SK-N-MC (cell line): ENCODE results near the gene HSPB6.

Experiments
- DNase-seq: peaks from one replicate; pipeline ENCODE4 v3.0.0-alpha.2; 2011; ENCODE audit warnings: low read depth, low spot score
- H3K27ac ChIP-seq: fragments of 200-600 bp; sonication (generic); 2 replicates; pipeline ENCODE4 v1.5.1; 2016; ENCODE audit warnings: mixed run types
- H3K36me3 ChIP-seq: fragments of 200-600 bp; sonication (generic); 2 replicates; pipeline ENCODE4 v1.6.1; 2017; ENCODE audit warnings: antibody characterized with exemption, low read length, mixed read lengths; ENCODE audit not compliant: insufficient read depth
- H3K4me3 ChIP-seq: fragments of 200-600 bp; sonication (generic); 2 replicates; pipeline ENCODE4 v1.5.1; 2016
- H3K9ac ChIP-seq: fragments of 200-600 bp; sonication (generic); 2 replicates; pipeline ENCODE4 v1.8.0; 2017; ENCODE audit warnings: mixed run types, mixed read lengths; ENCODE audit not compliant: insufficient read length
- H3K9me3 ChIP-seq: fragments of 200-600 bp; sonication (generic); 2 replicates; pipeline ENCODE4 v1.6.1; 2017; ENCODE audit warnings: low read depth, mild to moderate bottlenecking, antibody characterized with exemption, low read length, moderate library complexity, mixed read lengths
- EZH2 ChIP-seq: fragments of 200-600 bp; sonication (generic); IDR thresholded peaks from one replicate; pipeline ENCODE4 v1.6.1; 2017; ENCODE audit warnings: antibody characterized with exemption
- FOXP2 ChIP-seq: optimal IDR thresholded peaks from 2 replicates; pipeline ENCODE3; 2011; ENCODE audit warnings: mild to moderate bottlenecking, moderate library complexity; ENCODE audit not compliant: insufficient read depth; ENCODE audit errors: extremely low read length, control extremely low read depth
- POLR2AphosphoS5 ChIP-seq: IDR thresholded peaks from 2 replicates; pipeline ENCODE4 v1.6.1; 2012; ENCODE audit warnings: mild to moderate bottlenecking, low read depth, low read length, borderline replicate concordance

The HSPB6 gene

DNA sequence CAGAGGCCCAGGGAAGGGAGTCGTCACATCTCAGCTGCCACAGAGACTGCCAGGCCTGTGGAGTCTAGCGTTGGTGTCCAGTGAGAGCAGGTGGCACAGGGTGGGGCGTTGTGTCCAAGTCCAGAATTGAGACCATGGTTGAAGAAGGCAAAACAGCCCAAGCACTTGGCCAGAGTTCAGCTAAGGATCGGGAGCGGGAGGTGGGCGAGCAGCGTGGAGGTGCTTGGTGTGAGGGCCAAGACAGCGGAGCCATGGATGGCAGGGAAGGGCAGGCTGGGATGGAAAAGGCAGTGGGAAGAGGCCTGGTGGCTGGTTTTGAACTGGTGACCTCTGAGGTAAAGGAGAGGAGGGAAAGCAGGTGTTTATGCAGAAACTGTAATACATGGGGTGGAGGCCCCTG lies 22.6 kb downstream of the HSPB6 start:
- DNase-seq: no peak
- no peak for TF ChIP-seq EZH2
- no peak for TF ChIP-seq POLR2AphosphoS5
- no peak for TF ChIP-seq FOXP2
- no peak overlapping the region for H3K27ac ChIP-seq
- H3K9me3 ChIP-seq: no peaks in the 10 kb centered on the region
- peaks cover 57% of the 10 kb centered on the region; the same call in 1 of the 2 replicates for H3K36me3 ChIP-seq
- H3K9ac ChIP-seq: no peak overlapping the region
- H3K4me3 ChIP-seq: no peak overlapping the region

DNA sequence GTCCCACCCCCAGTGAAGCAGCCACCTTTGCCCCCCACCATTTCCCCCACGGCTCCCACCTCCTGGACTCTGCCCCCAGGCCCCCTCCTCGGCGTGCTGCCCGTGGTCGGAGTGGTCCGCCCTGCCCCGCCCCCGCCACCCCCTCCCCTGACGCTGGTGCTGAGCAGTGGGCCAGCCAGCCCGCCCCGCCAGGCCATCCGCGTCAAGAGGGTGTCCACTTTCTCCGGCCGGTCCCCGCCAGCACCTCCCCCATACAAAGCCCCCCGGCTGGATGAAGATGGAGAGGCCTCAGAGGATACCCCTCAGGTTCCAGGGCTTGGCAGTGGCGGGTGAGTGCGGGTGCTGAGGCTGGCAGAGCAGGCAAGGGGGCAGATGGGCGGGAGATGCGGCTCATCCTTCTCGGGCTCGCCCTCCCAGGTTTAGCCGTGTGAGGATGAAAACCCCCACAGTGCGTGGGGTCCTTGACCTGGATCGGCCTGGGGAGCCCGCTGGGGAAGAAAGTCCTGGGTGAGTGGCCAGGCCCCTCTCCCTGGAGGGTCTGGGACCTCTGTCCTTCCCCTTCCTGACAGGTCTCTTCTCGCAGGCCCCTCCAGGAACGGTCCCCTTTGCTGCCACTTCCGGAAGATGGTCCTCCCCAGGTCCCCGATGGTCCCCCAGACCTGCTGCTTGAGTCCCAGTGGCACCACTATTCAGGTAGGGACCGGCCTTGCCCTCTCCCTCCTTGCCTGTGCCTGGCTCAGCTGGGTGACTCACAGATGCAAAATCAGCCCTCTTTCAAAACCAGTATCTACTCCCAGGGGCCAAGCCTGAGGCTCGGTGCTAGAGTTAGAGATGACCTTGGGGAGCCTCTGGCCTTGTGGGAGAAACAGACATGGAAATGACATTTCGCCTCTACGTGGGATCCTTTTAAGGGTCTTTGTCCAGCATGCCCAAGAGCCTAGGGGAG lies 23.4 kb downstream of the HSPB6 start:
- Histone ChIP-seq H3K4me3 (no peak overlapping the region), H3K9ac (no peak overlapping the region), H3K9me3 (no peaks in the 10 kb centered on the region), H3K36me3 (peaks cover 60% of the 10 kb centered on the region; the same call in 1 of the 2 replicates), H3K27ac (no peak overlapping the region)
- no peak for DNase-seq
- TF ChIP-seq EZH2 (no peak), FOXP2 (no peak), POLR2AphosphoS5 (no peak)

DNA sequence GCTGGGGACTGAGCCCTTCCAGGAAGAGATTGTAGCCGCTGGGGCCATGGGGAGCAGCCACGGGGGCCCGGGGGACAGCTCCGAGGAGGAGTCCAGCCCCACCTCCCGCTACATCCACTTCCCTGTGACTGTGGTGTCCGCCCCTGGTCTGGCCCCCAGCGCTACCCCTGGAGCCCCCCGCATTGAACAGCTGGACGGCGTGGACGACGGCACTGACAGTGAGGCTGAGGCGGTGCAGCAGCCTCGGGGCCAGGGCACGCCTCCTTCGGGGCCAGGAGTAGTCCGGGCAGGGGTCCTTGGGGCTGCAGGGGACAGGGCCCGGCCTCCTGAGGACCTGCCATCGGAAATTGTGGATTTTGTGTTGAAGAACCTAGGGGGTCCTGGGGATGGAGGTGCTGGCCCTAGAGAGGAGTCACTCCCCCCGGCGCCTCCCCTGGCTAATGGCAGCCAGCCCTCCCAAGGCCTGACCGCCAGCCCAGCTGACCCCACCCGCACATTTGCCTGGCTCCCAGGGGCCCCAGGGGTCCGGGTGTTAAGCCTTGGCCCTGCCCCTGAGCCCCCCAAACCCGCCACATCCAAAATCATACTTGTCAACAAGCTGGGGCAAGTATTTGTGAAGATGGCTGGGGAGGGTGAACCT lies 24.2 kb downstream of the HSPB6 start:
- no peak for DNase-seq
- Histone ChIP-seq H3K9me3 (no peaks in the 10 kb centered on the region), H3K4me3 (no peak overlapping the region), H3K9ac (no peak overlapping the region), H3K27ac (no peak overlapping the region), H3K36me3 (peaks cover 55% of the 10 kb centered on the region; the same call in 1 of the 2 replicates)
- no peak for TF ChIP-seq EZH2

DNA sequence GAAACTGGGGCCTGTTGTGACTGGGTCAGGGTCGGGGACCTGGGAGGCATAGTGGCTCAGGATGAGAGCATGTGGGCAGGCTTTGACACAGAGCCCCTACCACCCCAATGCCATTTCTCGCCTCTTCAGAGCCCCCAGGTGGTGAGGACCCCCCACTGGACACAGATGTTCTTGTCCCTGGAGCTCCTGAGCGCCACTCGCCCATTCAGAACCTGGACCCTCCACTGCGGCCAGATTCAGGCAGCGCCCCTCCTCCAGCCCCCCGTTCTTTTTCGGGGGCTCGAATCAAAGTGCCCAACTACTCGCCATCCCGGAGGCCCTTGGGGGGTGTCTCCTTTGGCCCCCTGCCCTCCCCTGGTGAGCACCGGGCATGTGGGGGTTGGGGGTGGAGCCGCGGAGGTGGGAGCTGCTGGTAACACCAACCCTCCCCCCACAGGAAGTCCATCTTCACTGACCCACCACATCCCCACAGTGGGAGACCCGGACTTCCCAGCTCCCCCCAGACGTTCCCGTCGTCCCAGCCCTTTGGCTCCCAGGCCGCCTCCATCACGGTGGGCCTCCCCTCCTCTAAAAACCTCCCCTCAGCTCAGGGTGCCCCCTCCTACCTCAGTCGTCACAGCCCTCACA lies 24.9 kb downstream of the HSPB6 start:
- Histone ChIP-seq H3K9me3 (no peaks in the 10 kb centered on the region), H3K27ac (no peak overlapping the region), H3K36me3 (peaks cover 56% of the 10 kb centered on the region; the same call in 1 of the 2 replicates), H3K9ac (no peak overlapping the region), H3K4me3 (no peak overlapping the region)
- DNase-seq: no peak
- TF ChIP-seq POLR2AphosphoS5 (no peak), FOXP2 (no peak), EZH2 (no peak)

DNA sequence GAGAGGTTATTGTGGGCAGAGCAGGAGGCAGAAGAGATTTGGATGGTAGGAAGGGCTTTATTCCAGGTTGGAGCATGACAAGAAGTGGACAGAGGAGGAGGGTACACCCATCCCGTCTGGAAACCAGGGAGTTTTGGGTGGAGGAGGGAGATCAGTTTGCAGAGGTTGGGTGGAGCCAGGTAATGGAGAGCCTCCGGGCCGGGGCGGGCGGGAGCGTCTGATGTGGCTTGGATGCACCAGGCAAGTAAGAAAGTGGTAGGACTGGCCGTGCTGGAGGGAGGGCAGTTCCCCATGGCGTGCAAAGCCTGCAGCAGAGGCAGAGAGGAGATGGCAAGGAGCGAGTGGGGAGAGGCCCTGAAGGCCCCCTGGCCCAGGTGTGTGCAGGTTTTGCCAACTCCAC lies 25.5 kb downstream of the HSPB6 start:
- DNase-seq: no peak
- no peaks in the 10 kb centered on the region for H3K9me3 ChIP-seq
- H3K4me3 ChIP-seq: no peak overlapping the region
- H3K9ac ChIP-seq: no peak overlapping the region
- TF ChIP-seq POLR2AphosphoS5 (no peak), EZH2 (no peak), FOXP2 (no peak)
- no peak overlapping the region for H3K27ac ChIP-seq
- H3K36me3 ChIP-seq: peaks cover 55% of the 10 kb centered on the region; the same call in 1 of the 2 replicates

DNA sequence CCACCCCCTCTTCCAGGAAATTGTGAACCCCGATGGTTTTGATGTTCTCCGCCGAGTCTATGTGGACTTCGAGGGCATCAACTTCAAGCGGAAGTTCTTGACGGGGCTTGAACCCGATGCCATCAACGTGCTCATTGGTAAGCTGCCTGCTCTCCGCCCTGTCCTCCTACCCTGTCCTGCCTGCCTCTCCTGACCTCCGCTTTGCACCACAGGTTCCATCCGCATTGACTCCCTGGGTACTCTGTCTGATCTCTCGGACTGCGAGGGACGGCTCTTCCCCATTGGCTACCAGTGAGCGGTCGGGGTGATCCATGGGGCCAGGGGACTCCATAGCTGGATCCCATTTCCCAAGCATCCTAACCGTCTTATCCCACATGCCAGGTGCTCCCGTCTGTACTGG lies 26.5 kb downstream of the HSPB6 start:
- Histone ChIP-seq H3K4me3 (no peak overlapping the region), H3K27ac (no peak overlapping the region), H3K9me3 (no peaks in the 10 kb centered on the region), H3K9ac (no peak overlapping the region), H3K36me3 (peaks cover 65% of the 10 kb centered on the region; the same call in 1 of the 2 replicates)
- no peak for DNase-seq
- TF ChIP-seq POLR2AphosphoS5 (no peak), EZH2 (no peak)

DNA sequence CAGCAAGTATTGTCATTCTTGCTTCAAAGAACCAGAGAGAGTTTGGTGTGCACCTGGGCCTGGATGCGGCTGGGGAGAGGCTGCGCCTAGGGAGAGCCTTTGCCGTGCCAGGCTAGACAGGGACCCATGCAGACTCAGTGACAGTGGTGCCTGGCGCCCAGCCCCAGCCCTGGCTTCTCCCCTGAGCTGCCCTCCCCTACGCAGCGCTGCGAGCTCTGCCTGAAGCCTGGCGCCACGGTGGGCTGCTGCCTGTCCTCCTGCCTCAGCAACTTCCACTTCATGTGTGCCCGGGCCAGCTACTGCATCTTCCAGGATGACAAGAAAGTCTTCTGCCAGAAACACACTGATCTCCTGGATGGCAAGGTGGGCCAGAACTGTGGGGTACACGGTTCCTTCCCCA lies 27.1 kb downstream of the HSPB6 start:
- Histone ChIP-seq H3K36me3 (peaks cover 69% of the 10 kb centered on the region; the same call in 1 of the 2 replicates), H3K27ac (no peak overlapping the region), H3K9me3 (no peaks in the 10 kb centered on the region), H3K9ac (no peak overlapping the region), H3K4me3 (no peak overlapping the region)
- DNase-seq: no peak
- TF ChIP-seq POLR2AphosphoS5: no peak
- TF ChIP-seq EZH2: no peak
- TF ChIP-seq FOXP2: no peak

DNA sequence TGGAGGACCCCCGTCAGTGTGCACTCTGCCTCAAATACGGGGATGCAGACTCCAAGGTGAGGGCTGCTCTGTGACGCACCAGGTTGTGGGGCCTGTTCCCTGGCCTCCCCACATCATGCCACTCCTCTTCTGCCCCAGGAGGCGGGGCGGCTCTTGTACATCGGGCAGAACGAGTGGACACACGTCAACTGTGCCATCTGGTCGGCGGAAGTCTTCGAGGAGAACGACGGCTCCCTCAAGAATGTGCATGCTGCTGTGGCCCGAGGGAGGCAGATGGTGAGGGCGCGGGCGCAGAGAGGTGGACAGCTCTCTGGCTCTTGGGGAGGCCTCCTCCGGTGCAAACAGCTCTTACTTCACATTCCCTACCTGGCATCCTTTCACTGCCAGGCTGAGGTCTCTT lies 27.8 kb downstream of the HSPB6 start:
- Histone ChIP-seq H3K4me3 (no peak overlapping the region), H3K27ac (no peak overlapping the region), H3K9me3 (no peaks in the 10 kb centered on the region), H3K9ac (no peak overlapping the region), H3K36me3 (peaks cover 71% of the 10 kb centered on the region; the same call in 1 of the 2 replicates)
- no peak for DNase-seq
- no peak for TF ChIP-seq POLR2AphosphoS5
- TF ChIP-seq FOXP2: no peak
- TF ChIP-seq EZH2: no peak
